IPS-15b (cell line): ENCODE measurements around the gene MEGF6.

Experiments
- H3K27me3 ChIP-seq: one replicate; pipeline ENCODE4 v1.6.1; 2013; ENCODE audit warnings: low read length; ENCODE audit not compliant: control insufficient read depth, insufficient read depth
- H3K36me3 ChIP-seq: one replicate; pipeline ENCODE4 v1.6.1; 2013; ENCODE audit warnings: low read length; ENCODE audit not compliant: control insufficient read depth, insufficient read depth
- H3K4me1 ChIP-seq: one replicate; pipeline ENCODE4 v1.6.1; 2013; ENCODE audit warnings: mild to moderate bottlenecking, low read length; ENCODE audit not compliant: control insufficient read depth, insufficient read depth
- H3K4me3 ChIP-seq: one replicate; pipeline ENCODE4 v1.5.1; 2013; ENCODE audit warnings: low read depth, low read length
- H3K9ac ChIP-seq: one replicate; pipeline ENCODE4 v1.6.1; 2013; ENCODE audit warnings: low read depth, mild to moderate bottlenecking, low read length
- H3K9me3 ChIP-seq: one replicate; pipeline ENCODE4 v1.6.1; 2013; ENCODE audit warnings: mild to moderate bottlenecking, low read length; ENCODE audit not compliant: control insufficient read depth, insufficient read depth

MEGF6 gene

DNA sequence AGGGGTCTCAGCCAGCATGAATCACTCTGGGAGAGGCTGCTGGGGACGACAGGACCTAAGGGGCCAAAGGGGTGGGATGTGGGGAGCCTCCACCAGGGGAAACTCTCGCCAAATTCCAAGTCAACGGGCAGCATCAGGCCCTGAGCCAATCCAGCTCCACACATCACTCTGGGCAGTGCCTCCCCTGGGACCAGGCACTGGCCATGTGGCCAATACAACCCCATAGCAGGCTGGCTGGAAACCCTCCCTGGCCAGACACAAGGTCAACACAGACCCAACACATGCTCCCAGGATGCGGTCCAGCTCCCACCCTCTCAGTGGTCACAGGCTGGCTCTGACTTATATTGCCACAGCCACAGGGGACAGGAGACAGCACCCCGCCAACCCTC lies 60.0 kb downstream of the MEGF6 start:
- no peaks in the 10 kb centered on the region for H3K36me3 ChIP-seq
- no peaks in the 10 kb centered on the region for H3K27me3 ChIP-seq
- H3K4me3 ChIP-seq, result no peak overlapping the region
- H3K4me1 ChIP-seq, result no peaks in the 10 kb centered on the region
- H3K9ac ChIP-seq, result no peak overlapping the region
- no peaks in the 10 kb centered on the region for H3K9me3 ChIP-seq

DNA sequence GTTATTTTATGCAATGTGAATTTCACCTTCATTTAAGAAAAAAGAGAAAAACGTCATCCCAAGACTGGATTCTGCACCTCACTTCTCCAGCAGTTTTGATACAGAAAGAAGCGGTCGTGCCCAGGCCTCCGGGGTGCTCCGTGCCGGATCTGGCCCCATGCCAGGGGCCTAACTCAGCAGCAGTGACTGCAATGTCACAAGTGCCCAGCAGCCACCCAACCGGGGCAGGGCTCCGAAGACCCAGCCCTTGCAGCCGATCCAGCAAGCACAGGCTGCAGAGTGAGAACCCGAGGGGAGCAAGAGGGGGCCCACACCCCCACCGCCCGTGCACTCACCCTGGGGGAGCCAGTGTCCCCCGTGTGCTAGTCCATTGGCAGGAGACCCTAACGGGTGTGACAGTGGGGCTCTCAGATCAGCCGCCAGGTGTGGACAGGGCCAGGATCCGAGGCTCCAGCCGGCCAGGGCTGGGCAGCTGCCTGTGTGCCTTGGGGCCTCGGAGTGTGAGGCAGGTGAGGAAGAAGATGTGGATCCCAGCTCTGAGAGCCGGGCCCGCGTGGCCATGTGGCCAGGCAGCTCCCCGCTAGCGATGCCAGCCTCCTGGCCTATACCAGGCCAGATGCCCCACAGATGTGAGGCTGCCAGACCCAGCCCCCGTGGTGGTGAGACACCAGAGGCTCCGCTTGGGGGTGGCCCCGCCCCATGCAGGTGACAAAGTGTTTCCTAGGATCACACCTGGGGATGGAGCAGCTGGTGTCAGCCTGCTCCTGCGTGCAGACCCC lies 60.6 kb downstream of the MEGF6 start:
- no peaks in the 10 kb centered on the region for H3K36me3 ChIP-seq
- H3K27me3 ChIP-seq, result no peaks in the 10 kb centered on the region
- no peaks in the 10 kb centered on the region for H3K4me1 ChIP-seq

DNA sequence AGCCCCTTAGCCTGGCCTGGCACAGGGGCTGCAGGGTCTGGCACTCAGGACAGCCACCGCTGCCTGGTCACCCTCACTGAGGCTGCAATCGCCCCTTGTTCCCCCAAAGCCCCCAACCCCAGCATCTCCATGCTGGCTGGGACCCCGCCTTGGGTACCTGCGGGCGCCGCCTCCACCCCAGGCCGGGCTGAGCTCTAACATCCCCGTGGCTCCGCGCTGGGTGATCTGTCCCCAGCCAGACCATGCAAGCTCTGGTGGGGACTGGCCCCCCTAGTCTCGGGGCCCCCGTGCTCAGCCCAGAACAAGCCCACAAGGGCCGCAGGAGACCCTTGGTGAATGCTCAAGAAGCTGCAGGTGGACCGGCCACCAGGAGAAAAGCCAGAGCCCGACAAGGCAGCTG lies 62.4 kb downstream of the MEGF6 start:
- H3K9ac ChIP-seq, result no peak overlapping the region
- H3K27me3 ChIP-seq, result no peaks in the 10 kb centered on the region
- H3K36me3 ChIP-seq, result no peaks in the 10 kb centered on the region
- no peak overlapping the region for H3K4me3 ChIP-seq
- no peaks in the 10 kb centered on the region for H3K4me1 ChIP-seq
- H3K9me3 ChIP-seq, result no peaks in the 10 kb centered on the region

More for the DNA sequence above, 60.6 kb downstream of the MEGF6 start:
- Histone ChIP-seq H3K9ac (no peak overlapping the region), H3K9me3 (no peaks in the 10 kb centered on the region), H3K4me3 (no peak overlapping the region)

DNA sequence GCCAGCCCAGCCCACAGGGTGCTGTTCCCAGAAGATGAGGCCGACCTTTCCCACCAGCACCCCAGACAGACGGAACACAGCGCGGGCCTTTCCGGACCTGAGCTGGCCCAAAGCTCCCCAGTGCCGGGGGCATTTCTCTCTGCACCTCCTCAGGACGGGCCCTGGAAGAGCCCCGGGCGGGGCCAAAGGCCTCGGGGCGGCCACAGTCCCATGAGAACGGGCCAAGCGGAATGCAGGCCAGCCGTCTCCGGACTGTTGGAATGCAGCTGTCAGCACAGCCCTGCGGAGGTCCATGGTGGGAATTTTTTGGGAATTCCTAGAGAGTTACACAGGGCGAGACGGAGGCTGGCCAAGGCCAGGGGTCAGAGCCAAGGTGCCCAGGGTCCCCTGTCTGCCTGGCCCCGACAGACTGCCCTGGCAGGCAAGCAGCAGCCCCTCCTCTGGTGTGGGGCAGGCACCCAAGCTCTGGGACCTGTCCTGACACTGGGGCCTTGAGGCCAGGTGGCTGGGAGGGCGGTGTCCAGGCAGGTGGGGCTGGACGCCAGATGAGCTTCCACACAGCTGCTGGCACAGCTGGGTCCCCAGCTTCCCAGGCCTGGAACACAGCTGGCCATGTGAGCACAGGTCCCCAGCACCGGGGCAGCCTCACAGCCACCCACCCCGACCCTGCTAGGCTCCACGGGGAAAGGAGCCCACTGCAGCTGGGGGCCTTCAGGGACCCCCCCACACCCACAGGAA lies 63.0 kb downstream of the MEGF6 start:
- H3K9ac ChIP-seq, result no peak overlapping the region
- H3K4me1 ChIP-seq, result no peaks in the 10 kb centered on the region
- no peaks in the 10 kb centered on the region for H3K27me3 ChIP-seq
- no peaks in the 10 kb centered on the region for H3K9me3 ChIP-seq
- H3K4me3 ChIP-seq, result no peak overlapping the region
- no peaks in the 10 kb centered on the region for H3K36me3 ChIP-seq

DNA sequence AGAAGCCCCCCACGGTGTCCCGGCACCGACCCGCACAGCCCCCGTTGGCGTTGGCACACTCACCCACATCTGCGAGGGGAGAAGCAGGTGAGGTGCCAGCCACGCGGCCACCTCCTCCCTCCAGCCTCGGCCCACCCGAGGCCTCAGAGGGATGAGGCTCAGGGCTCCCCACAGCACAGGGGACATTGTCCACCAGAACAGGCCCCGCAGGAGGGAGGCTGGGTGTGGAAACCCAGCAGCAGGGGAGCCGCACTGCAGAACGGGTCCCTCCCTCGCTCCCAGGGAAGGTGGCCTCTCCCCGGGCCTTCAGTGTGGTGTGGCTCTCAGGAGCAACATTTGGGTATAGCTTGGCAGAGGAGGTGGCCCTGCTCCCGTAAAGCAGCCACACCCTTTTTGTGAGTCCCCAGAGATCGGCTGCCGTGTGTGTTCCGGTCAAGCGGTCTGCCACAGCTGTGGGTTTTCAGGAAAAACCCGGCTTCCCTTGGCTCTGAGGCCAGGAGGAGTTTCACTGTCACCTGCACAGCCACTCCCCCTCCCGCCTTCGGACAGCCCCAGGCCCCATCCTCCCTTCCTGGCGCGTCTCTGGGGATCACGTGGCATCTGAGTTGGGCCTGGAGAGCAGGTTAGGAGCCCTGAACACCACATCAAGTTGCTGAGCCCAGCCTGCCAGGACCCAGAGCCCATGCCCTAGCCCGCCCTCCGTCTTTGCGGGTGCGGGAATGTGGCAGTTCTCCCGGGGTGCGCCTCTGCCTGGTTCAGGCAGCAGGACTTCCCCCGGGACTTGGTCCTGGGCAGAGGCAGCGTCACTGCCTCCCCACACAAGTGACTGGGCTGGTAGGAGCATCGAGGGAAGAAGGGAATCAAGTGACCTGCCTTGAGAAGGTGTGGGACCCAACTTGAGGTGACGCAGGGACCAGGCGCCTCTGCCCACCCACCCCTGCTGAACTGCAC lies 64.0 kb downstream of the MEGF6 start:
- Histone ChIP-seq H3K36me3 (no peaks in the 10 kb centered on the region), H3K4me1 (no peaks in the 10 kb centered on the region), H3K9me3 (no peaks in the 10 kb centered on the region), H3K27me3 (no peaks in the 10 kb centered on the region), H3K4me3 (no peak overlapping the region), H3K9ac (no peak overlapping the region)

DNA sequence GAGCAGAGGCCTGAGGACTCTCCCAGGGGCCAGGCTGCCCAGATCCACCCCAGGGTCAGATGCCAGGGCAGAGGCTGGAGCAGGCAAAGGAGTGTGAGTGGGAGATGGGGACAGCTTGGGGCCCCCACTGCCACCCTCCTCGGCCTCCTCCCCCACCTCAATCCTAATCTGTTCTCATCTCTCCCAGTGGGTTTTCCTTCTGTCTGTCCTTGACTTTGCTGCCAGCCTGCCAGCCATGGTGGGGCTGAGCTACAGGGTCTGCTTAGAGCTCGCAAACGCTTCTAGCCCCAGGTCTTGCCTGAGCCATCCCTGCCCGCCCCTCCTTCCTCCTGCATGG lies 65.3 kb downstream of the MEGF6 start:
- Histone ChIP-seq H3K9me3 (no peaks in the 10 kb centered on the region), H3K27me3 (no peaks in the 10 kb centered on the region), H3K4me1 (no peaks in the 10 kb centered on the region), H3K36me3 (no peaks in the 10 kb centered on the region), H3K9ac (no peak overlapping the region), H3K4me3 (no peak overlapping the region)

DNA sequence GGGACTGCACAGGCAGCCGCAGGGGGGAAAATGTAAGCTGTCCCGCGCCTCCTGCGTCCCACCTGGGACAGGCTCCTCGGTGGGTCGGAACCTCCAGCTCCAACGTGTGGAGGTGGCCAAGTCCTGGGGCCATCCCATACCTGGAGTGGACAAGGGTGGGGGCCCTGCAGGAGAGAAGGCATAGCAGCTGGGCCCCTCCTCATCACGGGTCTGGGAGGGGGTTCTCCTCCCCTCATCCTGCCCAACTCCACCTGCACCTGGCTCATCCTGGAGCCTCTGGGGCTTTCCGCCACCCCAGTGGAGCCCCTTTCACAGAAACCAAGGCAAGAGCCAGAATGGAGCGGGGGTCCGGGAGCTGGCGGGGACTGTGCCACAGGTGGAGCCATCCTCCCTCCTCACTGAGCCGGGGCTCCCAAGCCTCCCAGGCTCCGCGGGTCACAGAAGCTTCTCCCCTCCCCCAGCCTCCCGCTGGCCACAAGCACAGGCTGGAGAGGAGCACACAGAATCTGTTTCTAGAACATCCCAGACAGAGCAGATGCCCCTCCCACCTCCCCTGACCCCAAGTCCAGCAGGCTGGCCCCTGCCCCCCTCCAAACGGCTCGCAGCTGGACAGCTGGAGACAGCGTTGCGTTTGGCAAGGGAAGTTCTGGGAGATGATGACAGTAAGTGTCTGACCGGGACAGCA lies 65.8 kb downstream of the MEGF6 start:
- Histone ChIP-seq H3K4me1 (no peaks in the 10 kb centered on the region), H3K36me3 (no peaks in the 10 kb centered on the region), H3K9me3 (no peaks in the 10 kb centered on the region), H3K4me3 (no peak overlapping the region), H3K9ac (no peak overlapping the region), H3K27me3 (no peaks in the 10 kb centered on the region)

DNA sequence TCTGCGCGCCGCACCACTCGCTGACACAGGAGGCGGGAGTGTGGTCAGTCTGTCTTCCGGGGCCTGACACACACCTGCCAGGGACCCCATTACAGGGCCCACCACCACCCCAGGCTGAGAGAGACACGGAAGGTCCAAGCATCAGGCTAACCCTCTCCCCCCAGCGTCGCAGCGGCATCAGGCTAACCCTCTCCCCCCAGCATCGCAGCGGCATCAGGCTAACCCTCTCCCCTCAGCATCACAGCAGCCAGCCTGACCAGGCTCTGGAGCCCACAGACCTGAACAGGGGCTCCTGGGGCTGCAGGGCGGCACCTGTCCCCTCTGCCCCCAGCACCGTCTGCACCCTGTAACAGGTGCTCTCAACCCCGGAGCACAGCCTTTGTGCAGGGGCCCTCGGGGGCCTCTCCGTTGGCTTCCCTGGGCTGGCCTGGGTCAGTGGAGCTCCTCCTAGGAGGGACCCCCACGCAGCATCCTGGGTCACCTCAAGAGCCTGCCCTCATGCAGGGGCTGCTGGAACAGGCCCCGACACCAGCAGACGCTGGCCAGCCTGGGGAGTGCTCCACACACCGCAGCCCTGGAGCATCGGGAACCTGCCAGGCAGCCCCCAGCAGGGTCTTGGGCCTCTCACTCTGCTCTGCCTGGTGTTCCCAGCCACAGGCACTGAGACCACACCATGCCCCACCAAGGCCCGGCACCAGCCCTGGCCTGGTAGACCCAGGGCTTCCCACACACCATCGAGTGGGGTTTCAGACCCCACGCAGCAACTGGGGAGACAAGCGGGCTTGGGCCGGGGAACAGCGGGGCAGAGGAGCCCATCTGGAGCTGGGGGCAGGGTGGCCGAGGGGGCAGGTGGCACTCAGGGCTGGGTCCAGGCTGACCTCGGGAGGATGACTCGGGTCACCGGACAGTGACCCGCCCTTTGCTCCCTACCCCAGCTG lies 67.0 kb downstream of the MEGF6 start:
- Histone ChIP-seq H3K4me3 (no peak overlapping the region), H3K36me3 (peaks cover 3% of the 10 kb centered on the region), H3K4me1 (no peaks in the 10 kb centered on the region), H3K27me3 (no peaks in the 10 kb centered on the region), H3K9me3 (no peaks in the 10 kb centered on the region), H3K9ac (no peak overlapping the region)

DNA sequence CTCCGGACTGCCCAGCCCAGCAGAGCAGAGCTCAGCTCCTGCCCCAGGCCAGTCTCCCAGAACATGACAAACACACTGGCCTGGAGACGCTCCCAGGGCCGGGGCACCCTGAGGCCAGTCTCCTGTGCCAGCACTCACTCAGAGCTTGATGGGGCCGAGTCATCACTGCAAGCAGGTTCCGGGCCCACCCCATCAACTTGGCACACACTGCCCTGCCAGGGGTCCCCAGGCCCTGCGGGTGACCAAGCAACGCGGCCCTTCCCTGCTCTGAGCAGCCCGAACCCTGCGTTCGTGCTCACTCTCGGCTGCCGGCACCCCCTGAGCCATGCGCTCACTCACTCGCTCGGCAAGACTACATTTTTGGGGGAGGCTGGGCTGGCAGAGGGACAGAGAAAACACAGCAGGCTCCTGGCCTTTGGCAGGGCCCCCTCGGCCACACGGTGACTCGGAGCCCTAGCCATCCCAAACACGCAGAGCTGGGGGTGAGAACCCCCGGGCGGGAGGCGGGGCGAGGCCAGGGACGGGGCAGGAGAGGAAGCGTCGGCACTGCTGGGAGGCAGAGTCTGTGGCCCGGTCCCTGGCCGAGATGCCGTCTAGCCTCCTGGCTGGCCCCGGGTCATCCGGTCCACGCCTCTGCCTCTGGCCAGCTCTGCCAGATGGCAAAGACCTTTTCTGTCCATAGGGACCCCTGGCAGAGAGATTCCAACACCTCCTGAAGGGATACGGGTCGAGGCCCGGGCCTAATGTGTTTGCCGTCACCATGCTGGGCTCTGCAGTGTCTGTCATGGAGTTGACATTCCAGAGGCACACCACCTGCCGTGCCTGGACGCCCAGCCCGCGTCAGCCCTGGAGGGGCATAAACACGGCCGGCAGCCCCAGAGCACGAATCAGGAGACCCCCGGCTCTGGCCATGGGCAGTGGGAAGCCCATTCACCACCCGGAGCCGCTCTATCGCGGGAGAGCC lies 68.0 kb downstream of the MEGF6 start:
- H3K27me3 ChIP-seq, result no peaks in the 10 kb centered on the region
- peaks cover 3% of the 10 kb centered on the region for H3K36me3 ChIP-seq
- no peak overlapping the region for H3K9ac ChIP-seq
- no peaks in the 10 kb centered on the region for H3K4me1 ChIP-seq
- H3K9me3 ChIP-seq, result no peaks in the 10 kb centered on the region
- H3K4me3 ChIP-seq, result no peak overlapping the region

DNA sequence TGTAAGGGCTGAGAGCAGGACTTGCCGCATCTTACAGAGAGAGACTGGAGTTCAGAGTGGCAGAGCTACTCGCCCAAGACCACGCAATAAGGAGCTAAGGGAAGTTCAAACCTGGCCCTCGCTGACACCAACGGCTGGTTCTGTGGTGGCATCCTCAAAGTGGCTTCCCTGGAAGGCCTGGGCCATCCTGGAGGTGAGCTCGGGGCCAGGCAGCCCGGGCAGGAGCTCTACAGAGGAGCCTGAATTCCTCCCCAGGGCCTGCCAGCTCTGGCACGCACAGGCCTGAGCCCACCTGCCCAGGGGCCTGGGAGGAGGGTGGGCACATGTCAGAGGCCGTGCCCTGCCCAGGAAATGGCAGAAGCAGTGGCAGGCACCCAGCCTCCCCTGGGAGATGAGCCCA lies 68.6 kb downstream of the MEGF6 start:
- H3K4me1 ChIP-seq, result no peaks in the 10 kb centered on the region
- H3K4me3 ChIP-seq, result no peak overlapping the region
- no peaks in the 10 kb centered on the region for H3K27me3 ChIP-seq

More for the DNA sequence above, 68.6 kb downstream of the MEGF6 start:
- Histone ChIP-seq H3K36me3 (peaks cover 3% of the 10 kb centered on the region), H3K9ac (no peak overlapping the region), H3K9me3 (no peaks in the 10 kb centered on the region)
